Middle frontal gyrus (tissue), 1 donor: ENCODE results near the gene PARVA.

Experiments used
- DNase-seq: peaks from one replicate; pipeline ENCODE4 v3.0.0-alpha.2; 2015; ENCODE audit warnings: low spot score; ENCODE audit errors: extremely low spot score

The PARVA gene

DNA sequence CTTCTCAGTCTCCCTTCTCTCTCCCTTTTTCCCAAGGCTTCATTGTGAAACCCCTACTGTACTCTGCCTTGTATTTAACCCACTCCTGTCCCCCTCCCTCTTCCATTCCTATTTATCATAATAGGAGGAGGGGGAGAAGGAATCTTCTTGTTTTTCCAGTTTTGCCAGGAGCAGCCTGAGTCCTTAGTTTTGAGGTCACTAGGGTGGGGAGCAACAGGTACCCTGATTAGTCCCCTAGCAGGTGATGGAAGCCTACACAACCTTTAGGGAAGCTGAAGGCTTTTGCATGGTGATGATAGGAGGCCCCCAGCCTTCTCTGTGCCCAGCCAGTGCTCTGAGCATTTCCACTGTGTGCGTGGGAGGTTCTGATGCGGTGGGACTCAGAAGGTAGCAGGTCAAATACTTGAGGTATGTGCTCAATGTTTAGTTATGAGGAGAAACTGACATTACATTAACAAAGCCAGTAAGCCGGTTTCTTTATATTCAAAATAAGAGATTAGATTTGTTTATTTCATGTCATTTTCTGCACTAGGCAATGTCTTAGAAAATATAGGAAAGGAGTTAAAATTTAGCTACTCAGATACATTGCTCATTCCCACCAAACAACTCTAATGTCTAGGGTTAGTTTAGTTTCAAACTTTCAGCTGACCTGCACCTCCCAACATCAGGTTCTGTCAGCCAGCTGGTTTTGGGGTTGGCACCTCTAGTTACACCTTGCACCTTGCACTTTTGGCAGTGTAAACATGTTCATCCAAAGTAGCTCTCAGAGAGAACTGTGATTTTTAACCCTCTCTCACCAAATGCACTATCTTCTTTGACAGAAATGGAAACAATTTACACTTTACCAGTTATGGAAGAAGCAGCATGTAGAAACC, 26.0 kb downstream of the PARVA start:
- DNase-seq, result no peak

GRCh38 chr11:12403997-12404350, 26.6 kb downstream of the PARVA start:
- DNase-seq, result no peak

- DNase-seq, result no peak
Measured at GRCh38 chr11:12404436-12404835, 27.1 kb downstream of the PARVA start.

DNA sequence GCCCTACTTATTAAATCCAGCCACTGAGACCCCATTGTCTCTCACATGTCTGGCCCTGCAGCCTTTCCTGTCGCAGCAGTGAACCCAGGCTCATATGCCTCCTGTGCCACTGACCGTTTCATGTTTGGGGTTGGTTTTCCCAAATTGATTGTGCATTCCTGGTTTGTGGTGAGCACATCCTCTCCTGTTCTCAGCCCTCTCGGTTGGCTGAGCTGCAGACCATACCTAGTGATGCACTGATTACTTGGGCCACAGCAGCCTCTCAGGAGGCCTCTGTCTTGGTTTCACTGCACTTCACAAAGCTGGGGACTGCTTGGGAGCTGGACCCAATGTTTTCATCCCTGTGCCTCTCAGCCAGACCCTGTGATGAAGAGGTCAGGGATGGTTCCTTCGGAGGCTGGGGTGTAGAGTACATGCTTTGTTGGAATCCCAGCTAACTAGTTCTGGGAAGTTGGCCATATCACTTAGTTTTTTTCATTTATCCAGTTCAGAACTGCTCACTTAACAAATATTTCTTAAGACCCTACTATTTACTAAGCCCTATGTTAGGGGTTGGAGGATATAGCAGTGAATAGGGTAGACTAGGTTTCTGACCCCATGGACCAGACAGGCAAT, 30.9 kb downstream of the PARVA start:
- no peak for DNase-seq

- DNase-seq, result no peak
Measured at GRCh38 chr11:12409621-12410005, 32.2 kb downstream of the PARVA start.

DNA sequence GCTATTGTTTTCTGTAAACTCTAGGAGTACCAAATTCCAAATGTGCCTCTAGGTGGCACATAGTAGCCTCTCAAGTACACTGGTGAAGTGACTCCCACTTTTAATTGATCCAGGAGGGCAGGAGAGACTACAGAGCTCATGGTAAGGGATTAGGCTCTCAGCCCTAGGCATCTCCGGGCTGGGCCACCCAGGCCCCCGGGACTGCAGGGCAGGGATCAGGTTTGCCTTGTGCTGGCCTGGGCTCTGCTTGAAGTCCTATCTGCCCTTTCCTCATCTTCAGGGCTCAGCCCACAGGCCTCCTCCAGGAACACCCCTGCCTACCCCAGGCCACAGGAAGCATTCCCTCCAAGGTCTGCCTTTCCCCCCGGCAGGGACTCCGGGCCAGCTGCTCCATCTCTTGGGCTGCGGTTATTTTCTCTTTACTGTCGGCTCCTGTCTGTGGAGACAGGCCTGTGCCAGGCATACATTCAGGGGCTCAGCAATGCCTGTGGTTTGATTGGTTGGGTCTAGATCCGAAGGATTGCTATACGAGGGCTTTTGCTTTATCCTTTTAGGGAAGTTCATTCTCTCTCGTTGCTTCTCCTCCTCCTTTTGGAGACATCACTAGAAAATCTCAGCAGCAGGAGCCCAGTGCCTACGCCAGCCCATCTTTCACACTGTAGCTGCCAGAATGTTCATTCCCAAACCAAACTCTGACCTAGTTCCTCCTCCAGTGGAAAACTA, 32.8 kb downstream of the PARVA start:
- peak; percentile 56 for DNase-seq

DNA sequence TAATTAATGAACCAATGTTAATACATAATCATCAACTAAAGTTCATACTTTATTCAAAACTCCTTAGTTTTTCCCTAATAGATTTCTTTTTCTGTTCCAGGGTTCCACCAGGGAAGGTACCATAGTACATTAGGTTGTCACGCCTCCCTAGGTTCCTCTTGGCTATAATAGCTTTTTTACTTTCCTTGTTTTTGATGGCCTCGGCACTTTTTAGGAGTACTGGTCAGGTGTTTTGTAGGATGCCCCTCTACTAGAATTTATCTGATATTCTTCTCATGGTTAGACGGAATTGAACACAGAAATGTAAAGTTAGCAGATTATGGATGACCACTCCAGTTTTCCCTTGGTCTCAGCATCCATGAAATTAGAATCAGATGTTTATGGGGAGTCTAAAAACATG, 34.0 kb downstream of the PARVA start:
- DNase-seq, result no peak

DNA sequence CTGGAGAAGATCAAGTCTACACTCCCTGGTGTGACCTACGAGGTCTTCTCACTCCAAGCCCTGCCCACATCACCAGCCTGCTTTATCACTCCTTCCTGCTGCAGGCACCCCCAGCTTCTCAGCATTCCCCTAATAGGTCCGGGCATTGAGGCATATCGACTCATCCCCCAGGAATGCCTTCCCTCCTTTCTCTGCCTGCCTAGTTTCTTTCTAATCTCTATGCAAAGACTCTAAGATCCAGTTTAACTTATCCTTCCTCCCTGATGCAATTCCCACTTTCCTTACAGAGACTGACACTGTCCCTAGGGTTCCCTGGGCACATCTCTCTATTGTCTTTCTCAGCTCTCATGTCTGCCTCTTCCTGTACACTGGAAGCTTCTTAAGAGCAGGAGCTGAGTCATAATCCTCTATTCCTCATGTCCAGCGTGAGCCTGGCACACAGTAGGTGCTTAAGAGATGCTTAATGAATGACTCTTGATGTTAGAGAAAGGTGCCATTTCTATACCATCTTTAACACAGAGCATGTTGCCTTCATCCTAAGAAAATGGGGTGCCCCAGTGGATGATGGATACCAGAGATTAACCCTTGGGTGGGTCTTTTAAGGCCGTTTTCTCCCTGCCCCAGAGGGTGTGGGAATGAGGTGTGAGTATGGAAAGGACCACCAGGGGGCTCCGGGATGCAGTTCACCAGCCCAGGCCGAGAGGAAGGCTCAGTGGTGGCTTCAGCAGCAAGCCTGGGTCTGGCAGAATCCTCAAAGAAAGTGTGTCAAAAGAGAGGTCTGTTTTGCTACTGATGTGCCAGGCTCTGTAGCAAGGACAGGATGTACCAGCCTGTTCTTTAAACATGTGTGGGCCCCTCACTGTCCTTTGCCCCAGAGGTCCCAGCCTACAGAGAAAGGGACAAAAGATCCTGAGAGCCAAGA, 34.7 kb downstream of the PARVA start:
- no peak for DNase-seq

DNA sequence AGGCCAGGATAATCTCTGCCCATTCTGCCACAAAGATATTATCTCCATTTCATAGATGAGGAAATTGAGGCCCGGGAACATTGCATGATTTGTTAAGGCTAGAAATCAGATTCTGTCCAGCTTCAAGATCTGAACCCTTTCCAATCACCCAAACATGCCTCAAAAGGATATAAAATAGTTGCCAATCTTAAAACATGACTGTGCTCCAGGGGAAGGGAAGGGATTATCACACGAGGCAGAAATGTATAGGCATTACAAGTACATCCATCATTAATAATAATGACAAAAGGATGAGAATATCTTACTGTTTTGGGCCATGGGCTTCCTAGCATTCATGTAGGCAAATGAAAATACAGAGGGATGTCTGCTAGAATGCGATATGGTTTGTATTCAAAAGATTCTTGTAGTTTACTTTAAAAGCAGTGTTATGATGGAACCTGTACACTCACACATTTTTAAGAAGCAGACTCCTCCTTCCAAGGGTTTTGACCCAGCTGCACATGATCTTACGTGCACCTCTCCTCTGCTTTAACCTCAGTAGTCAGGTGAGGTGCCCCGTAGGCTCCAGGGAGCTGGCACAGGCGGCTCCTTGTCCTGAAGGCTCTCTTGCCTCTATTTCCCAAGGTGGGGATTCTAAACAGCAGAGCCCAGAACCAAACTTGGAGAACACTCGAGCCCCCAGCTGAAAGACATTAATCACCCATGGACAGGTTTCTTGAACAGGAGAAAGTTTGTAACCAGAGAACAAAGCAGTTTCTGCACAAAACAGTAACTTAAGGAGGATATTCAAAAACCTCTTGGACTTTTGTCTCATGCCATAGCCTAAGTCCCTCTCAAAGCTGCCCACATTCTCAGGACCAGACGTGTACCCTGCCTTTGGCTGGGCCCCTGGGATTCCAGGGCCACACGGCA, 36.0 kb downstream of the PARVA start:
- DNase-seq, result no peak

DNA sequence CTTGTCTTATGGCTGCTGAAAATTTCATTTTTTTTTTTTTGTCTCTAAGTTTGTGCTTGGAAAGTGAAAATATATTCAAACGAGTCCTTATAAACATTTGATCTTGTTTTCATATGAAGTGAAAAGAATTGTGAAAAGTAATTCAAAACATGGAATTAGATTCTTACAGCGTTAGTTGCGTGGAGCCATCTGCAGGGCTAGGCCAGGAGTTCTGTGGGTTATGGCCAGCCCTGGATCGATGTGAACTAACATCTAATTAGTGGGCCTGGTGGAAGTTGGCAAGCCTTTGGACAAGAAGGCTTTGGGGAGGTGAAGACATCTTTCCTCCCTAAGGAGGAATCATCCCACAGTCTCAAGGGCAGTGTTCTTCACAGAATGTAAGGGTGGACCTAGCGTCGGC, 37.2 kb downstream of the PARVA start:
- DNase-seq, result no peak

GRCh38 chr11:12415342-12415966, 38.1 kb downstream of the PARVA start:
- no peak for DNase-seq

DNA sequence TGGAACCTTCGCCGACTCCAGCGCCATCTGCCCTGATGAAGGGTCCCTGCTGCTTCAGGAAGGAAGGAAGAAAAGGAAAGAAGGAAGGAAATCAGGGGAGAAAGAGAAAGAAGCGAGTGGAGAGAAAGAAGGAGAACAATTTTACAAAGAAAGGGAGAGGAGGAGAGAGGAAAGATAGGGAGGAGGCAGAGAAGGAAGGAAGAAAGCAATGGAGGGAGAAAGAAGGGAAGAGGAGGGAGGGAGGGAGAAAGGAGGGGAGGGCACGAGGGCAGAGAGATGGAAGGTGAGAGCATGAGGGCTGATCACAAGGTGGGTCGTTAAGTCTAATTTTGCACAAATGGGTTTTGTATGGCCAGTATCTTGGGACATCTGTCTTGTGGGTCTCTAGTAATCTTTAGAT, 39.2 kb downstream of the PARVA start:
- no peak for DNase-seq

DNA sequence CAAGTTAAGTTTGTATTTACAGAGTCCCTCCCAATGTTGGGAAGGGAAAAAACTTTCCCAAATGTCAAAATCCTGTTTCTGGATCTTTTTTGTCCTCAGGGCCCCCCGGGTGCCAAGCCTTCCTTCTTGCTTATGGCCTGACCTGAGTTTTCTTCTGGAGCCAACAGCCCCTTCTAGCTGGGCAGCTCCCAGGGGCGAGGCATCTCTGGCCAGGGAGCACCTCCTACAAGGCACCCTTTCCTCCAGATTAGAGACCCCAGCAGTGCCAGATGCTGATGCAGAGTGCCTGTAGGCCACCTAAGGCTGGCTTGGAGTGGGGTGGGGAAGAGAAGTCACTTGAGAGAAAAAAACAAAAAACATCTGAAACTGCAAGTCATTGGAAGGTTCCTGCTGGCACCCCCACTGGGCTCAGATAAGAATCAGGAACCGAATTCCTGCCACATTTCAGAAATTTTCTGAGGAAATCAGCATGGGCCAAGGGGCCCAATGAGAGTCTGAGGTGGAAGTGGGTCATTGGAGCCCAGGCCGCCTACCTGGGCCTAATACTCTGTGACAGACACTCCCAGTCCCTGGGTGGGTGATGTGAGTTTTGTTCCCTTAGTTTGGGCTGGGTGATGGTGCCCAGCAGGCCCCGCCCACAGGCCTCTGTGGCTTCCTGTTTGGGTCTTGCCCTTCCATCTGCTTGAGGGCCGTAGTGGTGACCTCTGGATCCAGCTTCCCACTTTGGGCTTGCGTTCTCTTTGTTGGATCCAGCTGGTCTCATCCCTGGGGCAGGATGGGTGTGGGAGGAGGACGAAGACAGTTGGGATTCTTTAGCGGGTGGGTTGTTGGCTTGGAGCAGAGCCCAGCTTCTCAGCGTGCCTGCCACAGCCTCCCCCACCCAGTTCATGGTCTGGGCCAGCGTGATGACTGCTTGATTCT, 40.6 kb downstream of the PARVA start:
- no peak for DNase-seq

DNA sequence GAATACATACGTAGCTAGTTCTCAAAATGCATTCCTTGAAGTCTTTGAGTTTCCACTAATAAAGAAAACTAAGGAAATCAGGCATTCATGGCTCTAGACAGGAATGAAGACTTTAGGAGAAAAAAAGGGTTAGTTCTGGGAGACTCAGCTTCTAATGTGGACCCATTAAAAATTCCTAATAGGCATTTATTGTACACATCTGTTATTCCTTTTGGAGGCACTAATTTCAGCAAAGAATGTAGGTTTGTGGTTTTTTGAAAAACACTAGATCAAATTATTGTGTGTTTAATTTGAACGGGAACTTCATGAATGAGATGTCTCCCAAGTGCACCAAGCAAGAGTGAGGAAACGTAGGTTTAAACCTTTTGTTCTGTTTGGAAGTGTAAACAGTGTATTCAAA, 42.7 kb downstream of the PARVA start:
- DNase-seq, result no peak

GRCh38 chr11:12420706-12421105, 43.3 kb downstream of the PARVA start:
- DNase-seq, result no peak

DNA sequence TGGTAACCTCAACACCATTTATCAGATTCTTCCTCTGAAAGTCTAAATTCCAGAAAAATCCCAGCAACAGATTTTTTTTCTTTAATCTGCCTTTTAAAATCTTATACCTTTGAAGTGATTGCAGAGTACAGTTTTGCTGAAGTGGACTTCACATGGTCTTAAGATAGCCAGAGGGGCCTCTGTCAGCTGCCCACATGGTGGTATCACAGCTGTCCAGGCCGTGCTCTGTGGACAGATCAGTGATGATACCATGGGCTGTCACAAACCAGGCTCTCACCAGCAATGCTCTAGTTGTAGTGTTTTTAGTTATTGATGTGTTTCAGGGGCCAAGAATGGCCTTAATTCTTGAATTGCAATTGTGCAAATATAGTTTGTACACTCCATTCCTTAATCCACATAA, 44.0 kb downstream of the PARVA start:
- no peak for DNase-seq

DNA sequence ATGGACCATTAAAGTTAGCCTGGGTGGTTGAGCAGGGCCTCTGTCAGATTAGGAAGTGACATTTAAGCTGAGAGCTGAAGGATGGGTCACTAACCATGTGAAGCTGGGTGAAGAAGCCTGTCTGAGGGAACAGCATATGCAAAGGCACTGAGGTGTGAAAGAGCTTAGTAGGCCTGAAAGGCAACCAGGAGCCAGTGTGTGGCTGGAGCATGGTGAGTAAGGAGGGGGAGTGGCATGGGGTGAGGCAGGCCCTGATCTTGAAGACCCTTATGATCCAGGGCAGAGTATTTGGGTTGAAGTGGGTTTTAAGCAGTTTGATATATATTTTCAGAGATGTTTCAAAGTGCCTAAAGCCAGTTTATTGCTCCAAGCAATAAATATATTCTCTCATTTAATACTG, 48.8 kb downstream of the PARVA start:
- no peak for DNase-seq

GRCh38 chr11:12429155-12429554, 51.8 kb downstream of the PARVA start:
- DNase-seq, result no peak

GRCh38 chr11:12430351-12430750, 53.0 kb downstream of the PARVA start:
- no peak for DNase-seq
